Kidney epithelial cell (primary cell): Measurements from ENCODE around the gene GID8. TPM values are rescaled to one million over a fixed set of nuclear protein-coding genes. Genes with fewer than 3 reads are reported as not detected.

ENCODE experiments used
- DNase-seq: peaks from one replicate; pipeline ENCODE4 v3.0.0-alpha.2; 2010; ENCODE audit warnings: low read depth
- H3K27me3 ChIP-seq: 2 replicates; pipeline ENCODE4 v1.6.0; 2011; ENCODE audit warnings: low read length; ENCODE audit not compliant: control insufficient read depth, insufficient read depth
- H3K36me3 ChIP-seq: 2 replicates; pipeline ENCODE4 v1.5.1; 2011; ENCODE audit warnings: low read length; ENCODE audit not compliant: control insufficient read depth, insufficient read depth
- H3K4me3 ChIP-seq: 2 replicates; pipeline ENCODE4 v1.5.1; 2011; ENCODE audit warnings: low read depth, mild to moderate bottlenecking, control low read depth, low read length
- CTCF ChIP-seq: IDR thresholded peaks from 2 replicates; pipeline ENCODE4 v1.5.1; 2011; ENCODE audit warnings: mild to moderate bottlenecking, moderate library complexity, low read length, control low read depth, inconsistent platforms; ENCODE audit not compliant: insufficient read depth, poor library complexity, severe bottlenecking
- total RNA-seq: library from RNA; depleted of rRNA; stranded (reverse); fragments of >200 nt; gene quantifications from 2 replicates; pipeline ENCODE4 v1.2.3, GENCODE V29; 2015

Gene GID8
- total RNA-seq = 32.9 and 36.3 TPM in 2 replicates

- Histone ChIP-seq H3K27me3 (no peaks in the 10 kb centered on the region), H3K36me3 (peaks cover 3% of the 10 kb centered on the region), H3K4me3 (peak within 1 kb of the TSS; percentile 82)
- TF ChIP-seq CTCF = no peak
- DNase-seq = no peak
These were observed at the start of gene GID8 for GRCh38 chr20:62938105-62938888. TSS of gene GID8 (plus strand) at chr20:62938147. CDS start at chr20:62941503, 3,356 bp downstream.

- no peak for DNase-seq
- peaks cover 6% of the 10 kb centered on the region for H3K36me3 ChIP-seq
- H3K4me3 ChIP-seq = no peak overlapping the region
- H3K27me3 ChIP-seq = no peaks in the 10 kb centered on the region
- no peak for TF ChIP-seq CTCF
These were observed 49.5 kb upstream of the GID8 start for GRCh38 chr20:62888406-62888805.

GRCh38 chr20:62888910-62889309, 49.0 kb upstream of the GID8 start:
- Histone ChIP-seq H3K27me3 (no peaks in the 10 kb centered on the region), H3K36me3 (peaks cover 6% of the 10 kb centered on the region), H3K4me3 (no peak overlapping the region)
- no peak for TF ChIP-seq CTCF
- no peak for DNase-seq

GRCh38 chr20:62889411-62889810, 48.5 kb upstream of the GID8 start:
- DNase-seq = no peak
- Histone ChIP-seq H3K27me3 (no peaks in the 10 kb centered on the region), H3K4me3 (no peak overlapping the region), H3K36me3 (peaks cover 6% of the 10 kb centered on the region)
- no peak for TF ChIP-seq CTCF

GRCh38 chr20:62889871-62890270, 48.1 kb upstream of the GID8 start:
- H3K4me3 ChIP-seq = no peak overlapping the region
- no peak for TF ChIP-seq CTCF
- no peak for DNase-seq
- peaks cover 6% of the 10 kb centered on the region for H3K36me3 ChIP-seq
- H3K27me3 ChIP-seq = no peaks in the 10 kb centered on the region

- Histone ChIP-seq H3K4me3 (no peak overlapping the region), H3K27me3 (no peaks in the 10 kb centered on the region), H3K36me3 (peaks cover 6% of the 10 kb centered on the region)
- TF ChIP-seq CTCF = no peak
- DNase-seq = no peak
These were observed 47.5 kb upstream of the GID8 start for GRCh38 chr20:62890444-62890843.
